ENCODE data around the gene RUFY1. TPM values are rescaled to one million over a fixed set of nuclear protein-coding genes. Genes with fewer than 3 reads are reported as not detected.

The RUFY1 gene
- total RNA-seq, 1 experiment from 2014 or later = 63.9 TPM

- Histone ChIP-seq H3K4me1 (replicated peaks; ENCODE audit: insufficient read depth) (peaks cover 36% of the 10 kb centered on the region), H3K79me2 (ENCODE audit: low read depth) (peaks cover 60% of the 10 kb centered on the region), H3K4me3 (peak within 1 kb of the TSS; percentile 95), H3K9me3 (ENCODE audit: insufficient read depth, low read depth) (no peaks in the 10 kb centered on the region), H3K4me2 (peak within 1 kb of the TSS; percentile 82), H2AFZ (peak within 1 kb of the TSS; percentile 98), H3K27me3 (ENCODE audit: insufficient read depth, low read depth) (no peaks in the 10 kb centered on the region), H3K27ac (peak within 1 kb of the TSS; percentile 94), H3K36me3 (ENCODE audit: low read depth) (peaks cover 43% of the 10 kb centered on the region), H3K9me2 (ENCODE audit: insufficient read depth) (no peaks in the 10 kb centered on the region), H4K20me1 (ENCODE audit: insufficient read depth) (peaks cover 44% of the 10 kb centered on the region), H3F3A (ENCODE audit: insufficient read depth, low read depth) (peaks cover 58% of the 10 kb centered on the region)
- ChIA-PET CTCF (interaction anchor here (0.5 to 0.7 kb wide), 2 partner anchors 10 to 1478 kb away, joined by 3 to 10 read pairs; no protein-coding TSS in a partner anchor), POLR2A (ENCODE audit: unreplicated experiment) (interaction anchor here (0.5 to 1.0 kb wide), 15 partner anchors 15 to 1470 kb away, joined by 3 to 11 read pairs (median 4); partner anchors contain the start of genes MAML1, NHP2 and SQSTM1)
- TF ChIP-seq EZH2 (IDR thresholded peaks at IDR 0.05; ENCODE audit: low read depth) (no peak), CTCF (conservative IDR thresholded peaks at IDR 0.05) (0 out of 2 replicates have a peak, but pooled peaks have one; percentile 28)
- BruUV-seq (replicated peaks) = no TSS peak
- DNase-seq = peak; percentile 93 to 99
- intact Hi-C loops (cut with micrococcal nuclease; ENCODE audit: unreplicated experiment) = loop anchor here (1.0 to 10.0 kb wide), 6 partner anchors 66 to 236 kb away; partner anchors contain the start of genes CANX, MAML1 and MRNIP
Observed at GRCh38 chr5:179623003-179623905, 72.9 kb downstream of the RUFY1 start, which contains the start of gene HNRNPH1. HNRNPH1 (minus strand) TSS chr5:179623671; CDS start chr5:179623133, 538 bp downstream.

GRCh38 chr5:179623906-179624741, 73.8 kb downstream of the RUFY1 start:
- TF ChIP-seq EZH2 (IDR thresholded peaks at IDR 0.05; ENCODE audit: low read depth) (no peak), CTCF (conservative IDR thresholded peaks at IDR 0.05) (no peak)
- Histone ChIP-seq H3K9me2 (ENCODE audit: insufficient read depth) (no peaks in the 10 kb centered on the region), H3K27ac (peak overlapping the region; percentile 72), H3K79me2 (ENCODE audit: low read depth) (peaks cover 51% of the 10 kb centered on the region), H4K20me1 (ENCODE audit: insufficient read depth) (peaks cover 35% of the 10 kb centered on the region), H3K27me3 (ENCODE audit: insufficient read depth, low read depth) (no peaks in the 10 kb centered on the region), H3K4me1 (replicated peaks; ENCODE audit: insufficient read depth) (peaks cover 35% of the 10 kb centered on the region), H2AFZ (peak overlapping the region; percentile 98), H3K4me2 (peak overlapping the region; percentile 79), H3K4me3 (peak overlapping the region; percentile 95), H3K36me3 (ENCODE audit: low read depth) (peaks cover 35% of the 10 kb centered on the region), H3K9me3 (ENCODE audit: insufficient read depth, low read depth) (no peaks in the 10 kb centered on the region), H3F3A (ENCODE audit: insufficient read depth, low read depth) (peaks cover 49% of the 10 kb centered on the region)
- BruUV-seq (replicated peaks) = TSS peak; percentile 94
- CTCF ChIA-PET = interaction anchor here (0.5 to 0.7 kb wide), 3 partner anchors 9 to 1478 kb away, joined by 3 to 10 read pairs (median 9); no protein-coding TSS in a partner anchor
- peak; percentile 57 to 64 for DNase-seq
- POLR2A ChIA-PET (ENCODE audit: unreplicated experiment) = interaction anchor here (0.6 to 1.0 kb wide), 14 partner anchors 15 to 1471 kb away, joined by 3 to 11 read pairs (median 4); partner anchors contain the start of genes MAML1, NHP2 and SQSTM1
- intact Hi-C loops (cut with micrococcal nuclease; ENCODE audit: unreplicated experiment) = loop anchor here (1.0 to 10.0 kb wide), 6 partner anchors 67 to 235 kb away; partner anchors contain the start of genes CANX, MAML1 and MRNIP

All from PC-9 (cell line).